Brain pericyte (primary cell): ENCODE results near the gene ACVR1.
A peak's percentile ranks its signal among the peaks of the same experiment; 100 is the strongest.

Experiments
- DNase-seq: peaks from one replicate; pipeline ENCODE4 v3.0.0-alpha.2; 2012; ENCODE audit warnings: low read depth, low spot score

The ACVR1 gene

DNA sequence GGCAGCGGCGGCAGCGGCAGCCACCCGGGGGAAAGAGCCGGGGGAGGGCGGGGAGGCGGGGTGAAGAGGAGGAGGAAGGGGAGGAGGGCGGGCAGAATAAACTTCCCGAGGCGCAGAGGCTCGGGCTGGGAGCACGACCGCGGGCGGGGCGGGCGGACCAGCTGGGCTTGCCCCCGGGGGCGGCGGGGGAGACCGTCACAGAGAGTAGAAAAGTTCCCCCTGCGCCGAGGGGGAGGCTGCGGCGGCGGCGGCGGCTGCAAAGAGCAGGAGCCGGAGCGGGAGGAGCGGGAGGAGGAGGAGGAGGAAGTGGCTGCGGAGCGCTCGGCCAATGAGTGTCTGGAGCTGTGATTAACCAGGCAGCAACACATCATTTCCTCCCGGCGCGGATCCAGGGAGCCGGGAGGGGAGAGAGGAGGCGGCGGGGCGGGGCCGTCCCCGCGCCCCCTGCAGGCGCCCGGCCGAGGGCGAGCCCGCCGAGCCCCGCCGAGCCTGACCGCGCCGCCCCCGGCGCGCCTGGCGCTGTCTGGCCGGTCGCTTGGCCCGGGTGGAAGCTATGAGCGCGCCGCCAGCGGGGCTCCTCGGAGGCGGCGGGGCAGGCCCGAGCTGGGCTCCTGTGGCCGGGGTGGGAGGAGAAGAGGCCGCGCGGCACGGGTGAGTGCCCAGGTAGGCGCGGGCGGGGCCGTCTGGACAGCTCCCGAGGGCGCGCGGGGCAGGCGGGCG is at the start of gene ACVR1:
ACVR1 (minus strand) TSS at position 265 of the 720 bp plus-strand sequence. CDS start 76,837 bp downstream, outside the sequence.
- DNase-seq, result peak; percentile 90

DNA sequence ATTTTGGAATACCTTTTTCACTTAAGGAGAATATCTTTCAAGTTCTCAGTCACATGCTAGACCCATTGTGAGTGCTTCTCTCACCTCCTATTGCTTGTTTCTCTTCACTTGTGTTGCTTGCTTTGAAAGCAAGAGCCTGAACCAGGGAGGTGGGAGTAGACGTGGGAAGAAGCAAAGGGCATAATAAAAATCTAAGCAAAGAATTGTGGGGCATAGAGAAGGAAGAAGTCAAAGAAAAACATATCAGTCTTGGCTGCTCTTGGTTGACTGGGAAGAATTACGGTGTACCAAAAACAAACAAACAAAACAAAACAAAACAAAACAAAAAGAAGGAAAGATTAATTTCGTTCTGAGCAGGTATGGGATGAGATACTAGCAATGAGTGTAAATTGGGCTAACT is 48.9 kb upstream of the ACVR1 start:
- no peak for DNase-seq

DNA sequence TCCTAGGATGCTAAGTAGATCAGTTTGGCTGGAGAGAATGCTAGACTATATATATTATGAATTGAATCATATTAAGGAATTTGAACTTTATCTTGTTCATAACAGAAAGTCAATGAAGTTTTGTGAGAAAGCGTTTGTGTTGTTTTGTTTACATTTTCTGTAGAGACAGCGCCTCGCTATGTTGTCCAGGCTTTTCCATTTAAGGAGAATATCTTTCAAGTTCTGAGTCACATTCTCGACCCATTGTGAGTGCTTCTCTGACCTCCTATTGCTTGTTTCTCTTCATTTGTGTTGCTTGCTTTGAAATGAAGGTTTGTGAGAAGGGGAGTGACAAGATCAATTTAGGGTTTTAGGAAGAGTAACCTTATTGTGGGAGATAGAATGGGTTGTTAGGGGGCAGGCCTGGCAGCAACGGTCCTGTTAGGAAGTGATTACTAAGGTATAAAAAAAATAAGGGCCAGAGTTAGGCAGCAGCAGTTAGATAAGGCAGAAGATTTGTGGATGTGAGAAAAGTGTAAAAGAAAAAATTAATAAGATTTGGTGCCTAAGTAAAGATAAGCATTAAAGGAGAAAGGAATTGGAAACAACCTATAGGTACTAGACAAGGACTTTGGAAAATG is 47.6 kb upstream of the ACVR1 start:
- DNase-seq, result no peak

DNA sequence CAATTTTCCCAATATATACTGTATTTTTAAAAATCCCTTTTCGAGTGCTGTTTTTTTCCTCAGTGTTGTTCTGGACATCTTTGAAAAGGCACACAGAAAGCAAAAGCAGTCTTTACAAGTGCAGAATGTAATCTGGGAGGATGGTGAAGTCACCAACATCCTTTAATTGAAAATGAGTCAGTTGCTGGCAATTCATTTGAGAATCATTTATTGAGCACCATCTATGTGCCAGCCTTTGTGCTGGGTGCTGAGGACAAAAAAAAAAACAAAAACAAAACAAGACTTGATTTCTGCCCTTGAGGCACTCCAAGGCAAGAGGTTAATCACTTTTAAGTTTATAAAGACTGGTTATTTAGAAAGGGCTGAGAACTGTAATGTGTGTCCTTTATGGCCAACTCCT is 46.7 kb upstream of the ACVR1 start:
- no peak for DNase-seq

DNA sequence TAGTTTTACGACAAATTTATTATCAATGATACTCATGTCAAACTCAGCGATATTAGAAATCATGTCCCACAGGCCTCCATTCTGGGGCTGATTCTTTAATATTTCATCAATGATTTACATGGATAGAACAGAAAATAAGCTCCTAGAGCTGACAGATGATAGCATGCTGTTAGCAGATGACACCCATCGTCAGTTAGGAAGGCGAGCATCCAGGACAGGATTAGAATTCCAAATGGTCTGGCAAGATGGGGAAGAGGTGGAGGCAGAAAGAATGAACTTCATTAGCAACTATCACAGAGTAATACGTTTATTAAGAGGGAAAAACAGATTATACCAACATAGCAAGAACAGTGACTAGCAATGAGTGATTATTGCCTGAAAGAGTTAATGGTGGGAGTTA is 46.2 kb upstream of the ACVR1 start:
- DNase-seq, result no peak

DNA sequence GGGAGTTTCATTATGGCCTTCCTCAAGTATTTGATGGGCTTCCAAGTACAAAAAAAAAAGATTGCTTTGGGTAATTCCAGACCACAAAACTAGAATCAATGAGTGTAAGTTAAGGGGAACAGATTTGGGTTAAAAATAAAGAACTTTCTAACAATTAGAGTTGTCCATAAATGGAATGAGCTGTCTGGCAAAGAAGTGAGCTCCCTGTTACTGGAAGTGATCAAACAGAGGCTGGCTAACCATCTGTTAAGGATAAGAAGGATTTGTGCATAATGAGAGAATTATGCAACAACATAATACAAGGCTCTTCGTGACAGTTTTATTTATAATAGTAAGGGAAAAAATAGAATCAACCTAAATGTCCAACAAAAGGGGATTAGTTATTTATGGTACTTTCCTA is 44.6 kb upstream of the ACVR1 start:
- no peak for DNase-seq

DNA sequence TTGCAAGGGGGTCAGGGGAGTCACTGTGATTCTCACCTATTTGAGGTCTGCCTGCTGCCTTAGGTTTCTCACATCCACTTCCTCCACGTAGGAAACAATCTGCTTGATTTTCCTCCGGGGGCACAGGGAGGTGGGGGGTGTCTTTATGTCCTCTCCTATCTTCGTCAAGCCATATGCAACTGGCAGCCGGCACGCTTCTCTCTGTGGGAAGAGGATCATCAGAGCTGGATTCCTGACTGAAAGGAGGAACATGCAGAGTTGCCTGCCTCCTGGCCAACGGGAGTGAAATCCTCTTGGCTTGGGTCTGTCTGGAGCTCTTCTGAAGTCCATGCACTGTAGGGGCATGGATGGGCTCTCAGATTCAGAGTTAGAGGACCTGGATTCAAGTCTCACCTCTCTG is 43.1 kb upstream of the ACVR1 start:
- DNase-seq, result no peak

DNA sequence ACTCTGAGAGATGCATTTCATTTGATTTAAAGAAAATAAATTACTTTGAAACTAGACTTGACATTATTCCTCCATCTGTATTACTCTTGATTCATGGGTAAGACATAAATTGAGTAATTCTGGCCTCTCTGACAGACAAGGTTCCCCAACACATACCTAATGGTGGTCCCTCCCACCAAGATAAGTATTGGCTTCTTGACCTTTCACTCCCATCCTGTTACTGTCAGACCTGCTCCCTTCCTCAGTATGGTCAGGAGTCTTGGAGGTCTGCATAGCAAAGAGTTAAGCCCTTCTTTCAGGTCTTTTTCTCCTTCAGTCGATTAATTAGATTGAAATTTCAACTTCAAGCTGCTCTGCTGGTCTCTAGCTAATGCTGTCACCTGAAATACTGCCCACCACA is 42.2 kb upstream of the ACVR1 start:
- no peak for DNase-seq

DNA sequence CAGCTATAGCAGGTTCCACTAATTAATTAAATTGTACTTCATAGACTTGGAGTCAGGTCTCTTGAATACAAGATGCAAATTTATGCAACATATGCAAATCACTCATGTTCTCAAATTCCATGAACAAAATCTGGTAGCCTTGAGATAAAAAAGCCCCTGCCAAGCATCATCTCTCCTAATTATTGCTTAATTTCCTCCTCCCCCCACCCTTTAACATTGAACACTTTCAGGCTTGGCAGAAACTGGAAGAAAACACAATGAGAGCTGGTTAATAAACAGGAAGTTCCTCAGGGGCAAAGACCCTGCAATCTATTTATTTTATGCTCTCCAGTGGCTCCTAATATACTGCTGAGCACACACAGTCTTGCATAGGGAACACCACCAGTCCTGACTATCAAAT is 35.6 kb upstream of the ACVR1 start:
- no peak for DNase-seq

DNA sequence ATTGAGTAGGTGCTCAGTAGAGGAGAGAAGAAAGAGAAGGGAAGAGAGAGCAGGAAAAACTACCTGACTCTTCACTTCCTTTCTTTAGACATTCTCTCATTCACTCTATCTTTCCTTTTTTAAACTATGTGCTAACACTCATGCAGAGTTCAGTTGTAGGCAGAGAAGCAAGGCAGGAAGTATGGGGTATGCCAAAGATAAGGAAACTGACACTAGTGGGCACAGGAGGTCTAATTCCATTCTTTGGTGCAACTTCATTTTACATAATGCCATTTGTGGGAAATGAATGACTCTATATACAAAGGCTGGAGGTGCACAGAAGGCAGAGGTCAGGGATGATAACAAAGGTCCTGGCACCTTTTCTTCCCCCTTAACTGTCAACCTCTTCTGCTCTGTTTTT is 35.1 kb upstream of the ACVR1 start:
- DNase-seq, result no peak

DNA sequence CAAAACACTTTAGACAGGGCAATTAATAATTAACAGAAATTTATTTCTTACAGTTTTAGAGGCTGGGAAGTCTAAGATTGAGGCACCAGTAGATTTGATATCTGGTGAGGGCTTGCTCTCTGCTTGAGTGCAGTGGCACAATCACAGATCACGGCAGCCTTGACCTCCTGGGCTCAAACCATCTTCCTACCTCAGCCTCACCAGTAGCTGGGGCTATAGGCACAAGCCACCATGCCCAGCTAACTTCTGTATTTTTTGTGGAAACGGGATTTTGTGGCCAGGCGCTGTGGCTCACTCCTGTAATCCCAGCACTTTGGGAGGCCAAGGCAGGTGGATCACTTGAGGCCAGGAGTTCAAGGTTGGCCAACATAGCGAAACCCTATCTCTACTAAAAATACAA is 29.0 kb upstream of the ACVR1 start:
- no peak for DNase-seq

DNA sequence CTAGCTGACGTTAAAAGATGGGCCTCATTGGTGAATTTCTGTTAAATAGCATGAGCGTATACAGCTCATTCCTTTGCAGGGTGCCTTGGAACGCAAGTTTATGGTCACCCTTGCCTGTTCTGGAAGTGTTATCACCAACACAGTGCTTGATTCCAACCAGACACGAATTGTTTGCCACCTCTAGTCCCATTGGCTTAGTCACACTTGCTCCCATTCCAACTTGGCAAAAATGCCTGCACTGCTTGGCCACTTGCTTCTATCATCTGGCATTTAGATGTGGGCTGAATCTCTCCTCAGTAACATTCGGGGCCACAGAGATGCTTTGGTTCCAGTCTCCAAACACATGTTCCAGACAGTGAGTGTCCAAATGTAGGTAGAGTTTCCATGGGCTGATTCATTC is 27.5 kb upstream of the ACVR1 start:
- no peak for DNase-seq

DNA sequence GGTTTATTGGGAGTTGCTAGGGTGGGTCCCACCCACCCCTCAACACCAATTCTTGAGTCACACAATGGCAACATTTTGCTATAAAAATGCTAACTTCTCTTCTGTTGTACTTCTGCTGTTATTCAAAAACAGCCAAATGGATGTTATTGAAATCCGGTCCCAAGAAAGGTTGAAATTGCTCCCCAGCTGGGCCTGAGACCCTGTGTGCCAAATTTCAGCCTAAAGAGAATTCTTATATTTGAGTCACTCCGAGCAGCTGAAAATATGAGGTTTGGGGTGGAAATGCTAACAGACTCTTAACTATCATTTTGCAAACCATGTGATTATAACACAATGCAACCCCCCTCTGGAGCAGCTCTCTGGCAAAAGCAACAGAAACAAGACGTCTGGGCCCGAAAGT is 27.0 kb upstream of the ACVR1 start:
- DNase-seq, result no peak

DNA sequence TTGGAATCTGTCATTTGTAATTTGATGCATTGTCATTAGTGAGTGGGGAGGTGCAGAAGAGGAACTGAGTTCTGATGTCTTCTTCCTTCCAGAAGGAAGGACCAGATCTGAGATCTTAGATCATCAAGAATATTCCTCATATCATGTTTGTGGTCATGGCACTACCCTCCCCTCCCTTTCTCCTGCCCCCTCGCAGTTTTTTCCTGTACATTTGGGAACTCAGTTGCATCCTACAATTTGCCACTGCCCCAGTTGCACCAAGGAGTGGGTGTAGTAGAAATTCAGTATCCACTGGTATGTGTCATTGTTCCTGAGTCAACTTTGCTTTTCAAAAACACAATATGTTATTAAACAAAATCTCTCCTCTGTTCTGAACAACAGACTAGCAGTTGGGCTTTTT is 26.6 kb upstream of the ACVR1 start:
- DNase-seq, result no peak

DNA sequence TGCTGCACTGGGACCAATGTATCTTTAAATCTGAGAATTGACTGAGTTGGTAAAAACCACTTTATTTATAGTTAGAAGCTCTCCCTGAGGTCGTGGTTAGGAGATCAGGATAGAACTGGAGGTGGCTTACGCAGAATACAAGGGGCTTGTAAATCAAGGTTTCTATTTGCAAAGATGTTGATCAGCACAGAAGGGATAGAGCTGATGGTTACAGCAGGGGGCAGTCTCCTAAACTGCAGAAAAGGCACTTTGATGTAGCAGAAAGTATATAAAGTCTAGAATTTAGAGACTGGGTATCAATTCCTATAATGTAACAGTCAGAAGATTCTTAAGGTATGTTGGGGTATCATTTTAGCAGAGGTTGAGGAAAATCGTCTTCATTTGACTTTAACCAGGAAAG is 25.2 kb upstream of the ACVR1 start:
- DNase-seq, result no peak

DNA sequence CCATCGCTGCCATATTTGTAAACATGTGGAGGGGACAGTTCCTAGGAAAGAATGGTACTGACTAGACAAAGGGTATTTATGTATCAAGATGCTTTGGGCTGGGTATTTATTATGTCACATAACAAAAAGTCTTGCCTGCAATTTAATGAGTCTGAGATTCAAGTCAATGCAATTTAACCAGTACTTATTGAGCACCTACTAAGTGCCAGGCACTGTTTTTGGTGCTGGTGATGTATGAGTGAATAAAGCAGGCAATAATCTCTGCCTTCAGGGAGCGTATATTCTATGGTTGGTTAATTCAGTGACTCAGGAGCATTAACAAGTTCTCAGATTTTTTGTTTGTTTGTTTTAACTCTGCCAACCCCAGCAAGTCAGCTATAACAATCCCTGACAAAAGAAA is 24.6 kb upstream of the ACVR1 start:
- no peak for DNase-seq

DNA sequence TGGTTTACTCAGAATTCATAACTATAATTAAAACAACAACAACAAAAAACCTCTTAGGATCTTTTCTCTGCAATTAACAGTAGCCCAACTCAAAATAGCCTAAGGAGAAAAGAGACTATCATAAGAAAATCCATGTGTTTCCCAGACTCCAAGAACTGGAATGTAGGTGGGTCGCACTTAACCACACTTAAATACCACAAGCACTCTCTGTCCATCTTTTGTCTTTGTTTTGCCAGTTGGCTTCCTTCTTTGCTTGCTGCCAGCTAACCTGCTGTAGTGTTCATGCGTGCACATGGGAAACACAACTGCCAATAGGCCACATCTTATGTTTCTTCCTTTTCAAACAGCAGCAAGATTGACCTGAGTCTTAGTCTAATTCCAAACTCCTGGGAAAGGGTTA is 24.1 kb upstream of the ACVR1 start:
- no peak for DNase-seq

DNA sequence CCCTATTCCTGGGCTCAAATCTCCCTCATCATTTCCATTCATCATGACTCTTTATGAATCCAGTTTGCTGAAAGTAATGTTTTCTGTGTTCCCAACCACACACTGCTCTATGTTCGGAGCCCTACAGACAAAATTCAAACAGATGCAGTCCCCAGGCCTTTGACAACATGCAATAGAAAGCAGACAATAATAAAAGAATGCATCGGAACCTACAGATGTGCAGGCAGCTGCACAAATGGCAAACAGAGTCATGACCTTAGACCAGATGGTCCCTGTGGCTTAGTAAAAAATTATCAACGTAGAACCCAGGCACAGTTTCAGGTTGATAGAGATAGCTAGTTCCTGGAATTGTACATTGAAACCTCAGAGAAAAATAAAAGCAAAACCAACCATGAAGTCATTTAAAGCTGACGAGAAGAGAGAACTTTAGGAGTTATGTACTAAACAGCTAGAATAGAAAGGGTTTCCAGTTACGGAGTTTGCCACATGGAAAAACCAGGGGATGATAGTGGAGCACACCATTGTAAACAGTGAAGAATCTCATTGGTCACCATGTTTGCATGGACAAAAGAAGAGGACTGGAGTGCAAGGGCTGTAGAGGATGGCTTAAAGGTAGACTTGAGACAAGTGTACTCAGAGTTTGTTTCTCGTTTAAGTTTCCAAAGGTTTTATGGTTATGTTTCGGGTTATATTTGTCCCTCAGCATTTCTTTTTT is 23.2 kb upstream of the ACVR1 start:
- DNase-seq, result no peak

DNA sequence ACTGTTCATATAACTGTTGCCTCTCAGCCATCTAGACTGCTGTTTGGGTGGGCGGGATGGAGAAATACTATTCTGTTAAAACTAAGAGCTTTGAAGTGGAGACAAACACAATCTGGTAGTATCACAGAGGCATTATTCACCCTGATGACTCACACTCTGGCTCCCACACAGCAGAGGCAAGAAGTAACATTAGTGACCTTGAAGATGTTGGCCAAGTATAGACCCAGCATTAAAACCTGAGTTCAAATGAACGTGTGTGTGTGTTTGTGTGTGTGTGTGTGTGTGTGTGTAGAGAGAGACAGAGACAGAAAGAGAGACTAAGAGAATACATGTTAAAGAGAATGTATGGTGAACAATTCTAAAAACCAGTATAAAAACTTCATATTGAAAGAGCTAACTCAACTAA is 22.5 kb upstream of the ACVR1 start:
- peak; percentile 41 for DNase-seq

DNA sequence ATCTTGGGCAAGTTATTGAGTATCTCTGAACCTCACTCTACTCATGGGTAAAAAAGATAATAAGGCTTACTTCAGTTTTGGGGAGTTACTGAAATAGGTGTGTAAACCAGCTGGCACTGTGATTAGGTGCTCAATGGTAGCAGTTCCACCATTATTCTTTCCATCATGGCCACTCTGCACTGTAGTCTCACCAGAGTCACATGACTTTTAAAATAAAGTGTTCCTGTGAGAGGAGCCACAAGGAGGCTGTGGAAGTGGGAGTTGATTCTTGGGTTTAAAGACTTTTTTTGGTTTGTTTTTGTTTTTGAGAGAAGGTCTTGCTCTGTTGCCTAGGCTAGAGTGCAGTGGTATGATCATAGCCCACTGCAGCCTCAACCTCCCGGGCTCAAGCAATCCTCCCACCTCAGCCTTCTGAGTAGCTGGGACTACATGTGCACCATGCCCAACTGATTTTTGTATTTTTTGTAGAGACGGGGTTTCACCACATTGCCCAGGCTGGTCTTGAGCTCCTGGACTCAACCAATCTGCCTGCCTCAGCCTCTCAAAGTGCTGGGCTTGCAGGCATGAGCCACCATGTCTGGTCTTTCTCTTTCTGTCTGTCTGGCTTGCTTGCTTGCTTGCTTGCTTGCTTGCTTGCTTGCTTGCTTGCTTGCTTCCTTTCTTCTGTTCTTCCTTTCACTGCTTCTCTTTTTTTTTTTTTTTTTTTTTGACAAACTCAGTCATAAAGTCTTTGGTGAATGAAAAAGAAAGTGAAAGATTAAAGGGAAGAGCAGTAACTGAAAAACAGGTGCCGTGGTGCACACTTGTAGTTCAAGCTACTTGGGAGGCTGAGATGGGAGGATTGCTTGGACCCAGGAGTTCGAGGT is 21.2 kb upstream of the ACVR1 start:
- no peak for DNase-seq

DNA sequence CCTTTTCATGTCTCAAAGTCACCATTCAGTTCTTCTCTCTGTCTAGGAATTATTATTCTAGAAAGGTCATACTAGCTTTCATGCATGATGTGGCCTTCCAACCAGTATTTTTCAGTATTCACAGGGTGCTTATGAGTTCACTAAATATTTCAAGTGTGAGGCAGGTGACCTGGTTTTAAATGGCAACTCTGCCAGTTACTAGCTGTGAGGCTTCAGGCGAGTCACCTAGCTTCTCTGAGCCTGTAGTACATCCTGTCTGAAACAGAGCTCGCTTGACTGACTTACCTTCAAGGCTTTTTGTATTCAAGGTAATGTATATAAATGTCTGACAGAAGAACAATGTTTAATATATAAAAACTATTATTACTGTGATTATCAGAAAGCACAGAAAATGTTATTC is 19.4 kb upstream of the ACVR1 start:
- DNase-seq, result no peak
